Neural cell (in vitro differentiated cells): ENCODE measurements around the gene KLHL3. TPM values are rescaled to one million over a fixed set of nuclear protein-coding genes. Genes with fewer than 3 reads are reported as not detected.
A peak's percentile ranks its signal among the peaks of the same experiment; 100 is the strongest.
"Not testable (repeated sequence)": the region's sequence is repeated elsewhere in the genome, so short reads cannot be mapped to it uniquely, and the experiment has no call there.

Experiments
- H2AFZ ChIP-seq: fragments of 200-600, 300-800 bp; sonication (generic), shearing (Covaris generic); 2 replicates; pipeline ENCODE4 v1.6.0; 2014; ENCODE audit warnings: low read depth, mild to moderate bottlenecking, antibody characterized with exemption, low read length, moderate library complexity
- H3F3A ChIP-seq: fragments of 200-600 bp; shearing (Covaris generic); 2 replicates; pipeline ENCODE4 v1.6.1; 2016; ENCODE audit warnings: mild to moderate bottlenecking, moderate library complexity, mixed read lengths, antibody characterized with exemption, low read length; ENCODE audit not compliant: insufficient read depth, poor library complexity, severe bottlenecking
- H3K27ac ChIP-seq: fragments of 200-600, 300-800 bp; sonication (generic), shearing (Covaris generic); 2 replicates; pipeline ENCODE4 v1.5.1; 2014; ENCODE audit warnings: mild to moderate bottlenecking, low read length, moderate library complexity
- H3K27me3 ChIP-seq: fragments of 300-800, 200-600 bp; sonication (generic), shearing (Covaris generic); 2 replicates; pipeline ENCODE4 v1.6.0; 2014; ENCODE audit warnings: mild to moderate bottlenecking, low read depth, low read length, moderate library complexity; ENCODE audit not compliant: insufficient read depth
- H3K36me3 ChIP-seq: fragments of 300-800, 200-600 bp; sonication (generic), shearing (Covaris generic); 2 replicates; pipeline ENCODE4 v1.5.1; 2014; ENCODE audit warnings: mild to moderate bottlenecking, antibody characterized with exemption, low read length, moderate library complexity; ENCODE audit not compliant: insufficient read depth
- H3K4me2 ChIP-seq: fragments of 300-800, 200-600 bp; sonication (generic), shearing (Covaris generic); 2 replicates; pipeline ENCODE4 v1.6.0; 2014; ENCODE audit warnings: mild to moderate bottlenecking, low read length
- H3K4me3 ChIP-seq: fragments of 300-800, 200-600 bp; sonication (generic), shearing (Covaris generic); 2 replicates; pipeline ENCODE4 v1.5.1; 2014; ENCODE audit warnings: mild to moderate bottlenecking, low read length, moderate library complexity
- H3K79me2 ChIP-seq: fragments of 200-600 bp; shearing (Covaris generic); replicated peaks from 2 replicates; pipeline ENCODE4 v1.6.0; 2014; ENCODE audit warnings: mild to moderate bottlenecking, low read length, moderate library complexity; ENCODE audit not compliant: insufficient read depth
- H3K9ac ChIP-seq: fragments of 300-800, 200-600 bp; sonication (generic), shearing (Covaris generic); 2 replicates; pipeline ENCODE4 v1.6.1; 2016; ENCODE audit warnings: mild to moderate bottlenecking, low read length, mixed read lengths
- H3K9me2 ChIP-seq: fragments of 200-600 bp; shearing (Covaris generic); 2 replicates; pipeline ENCODE4 v1.6.1; 2016; ENCODE audit warnings: mild to moderate bottlenecking, low read length, mixed read lengths; ENCODE audit not compliant: insufficient read depth
- H3K9me3 ChIP-seq: fragments of 200-600, 300-800 bp; sonication (generic), shearing (Covaris generic); 2 replicates; pipeline ENCODE4 v1.6.1; 2016; ENCODE audit warnings: mild to moderate bottlenecking, mixed run types, low read length, moderate library complexity, mixed read lengths
- H4K20me1 ChIP-seq: fragments of 200-600 bp; shearing (Covaris generic); 2 replicates; pipeline ENCODE4 v1.6.1; 2016; ENCODE audit warnings: mild to moderate bottlenecking, mixed run types; ENCODE audit not compliant: insufficient read depth
- EP300 ChIP-seq: fragments of 450-650 bp; conservative IDR thresholded peaks from 2 replicates; pipeline ENCODE4 v1.6.1; 2014; ENCODE audit warnings: antibody characterized with exemption, mild to moderate bottlenecking, moderate library complexity; ENCODE audit not compliant: poor library complexity, severe bottlenecking
- EZH2 ChIP-seq: fragments of 200-600, 300-800 bp; shearing (Covaris generic), sonication (generic); IDR thresholded peaks from 2 replicates; pipeline ENCODE4 v1.6.1; 2014; ENCODE audit warnings: antibody characterized with exemption, low read length, borderline replicate concordance, mild to moderate bottlenecking; ENCODE audit not compliant: insufficient read depth, poor library complexity, severe bottlenecking
- MXI1 ChIP-seq: fragments of 450-650 bp; conservative IDR thresholded peaks from 2 replicates; pipeline ENCODE4 v1.6.1; 2014; ENCODE audit warnings: antibody characterized with exemption, mild to moderate bottlenecking; ENCODE audit not compliant: poor library complexity, severe bottlenecking
- POLR2AphosphoS5 ChIP-seq: IDR thresholded peaks from 2 replicates; pipeline ENCODE4 v1.6.1; 2012
- RAD21 ChIP-seq: fragments of 450-650 bp; conservative IDR thresholded peaks from 2 replicates; pipeline ENCODE4 v1.6.1; 2014; ENCODE audit warnings: antibody characterized with exemption, mild to moderate bottlenecking, moderate library complexity
- SMC3 ChIP-seq: fragments of 450-650 bp; conservative IDR thresholded peaks from 2 replicates; pipeline ENCODE4 v1.6.1; 2014; ENCODE audit warnings: antibody characterized with exemption, mild to moderate bottlenecking, moderate library complexity; ENCODE audit not compliant: poor library complexity
- TAF1 ChIP-seq: IDR thresholded peaks from 2 replicates; pipeline ENCODE4 v1.6.1; 2012; ENCODE audit warnings: low read depth
- polyA plus RNA-seq: library from polyadenylated mRNA; depleted of rRNA; stranded (reverse); fragments of >200 nt; gene quantifications from 2 replicates; pipeline ENCODE4 v1.2.3, GENCODE V29; 2014
- TF ChIP-seq, protein P1 (sequence below): IDR thresholded peaks from 2 replicates; pipeline ENCODE4 v1.6.1; 2012; ENCODE audit warnings: borderline replicate concordance
- TF ChIP-seq, protein P2 (sequence below): fragments of 450-650 bp; IDR thresholded peaks from 2 replicates; pipeline ENCODE4 v1.5.1; 2014; ENCODE audit warnings: antibody characterized with exemption, mild to moderate bottlenecking, moderate library complexity; ENCODE audit not compliant: poor library complexity, severe bottlenecking

The KLHL3 gene
- polyA plus RNA-seq, 1 donor from 2014 or later = 12.9 TPM

DNA sequence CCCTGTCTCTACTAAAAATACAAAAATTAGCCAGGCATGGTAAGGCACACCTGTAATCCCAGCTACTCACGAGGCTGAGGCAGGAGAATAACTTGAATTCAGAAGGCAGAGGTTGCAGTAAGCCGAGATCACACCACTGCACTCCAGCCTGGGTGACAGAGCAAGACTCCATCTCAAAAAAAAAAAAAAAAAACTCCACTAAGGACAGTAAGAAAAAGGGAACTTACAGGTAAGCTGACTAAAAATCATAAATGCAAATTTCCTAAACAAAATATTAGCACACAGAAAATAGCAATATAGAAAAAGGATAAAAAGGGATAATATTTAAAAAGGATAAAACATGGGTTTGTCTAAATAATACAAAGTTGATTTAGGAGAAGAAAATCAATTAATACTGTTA lies 46.2 kb upstream of the KLHL3 start:
- H3K9me3 ChIP-seq = no peaks in the 10 kb centered on the region
- H2AFZ ChIP-seq = no peak overlapping the region
- no peaks in the 10 kb centered on the region for H4K20me1 ChIP-seq
- no peaks in the 10 kb centered on the region for H3K36me3 ChIP-seq
- no peak overlapping the region for H3K4me3 ChIP-seq
- H3K9ac ChIP-seq = no peak overlapping the region
- H3K27me3 ChIP-seq = no peaks in the 10 kb centered on the region
- TF ChIP-seq, protein P1, sequence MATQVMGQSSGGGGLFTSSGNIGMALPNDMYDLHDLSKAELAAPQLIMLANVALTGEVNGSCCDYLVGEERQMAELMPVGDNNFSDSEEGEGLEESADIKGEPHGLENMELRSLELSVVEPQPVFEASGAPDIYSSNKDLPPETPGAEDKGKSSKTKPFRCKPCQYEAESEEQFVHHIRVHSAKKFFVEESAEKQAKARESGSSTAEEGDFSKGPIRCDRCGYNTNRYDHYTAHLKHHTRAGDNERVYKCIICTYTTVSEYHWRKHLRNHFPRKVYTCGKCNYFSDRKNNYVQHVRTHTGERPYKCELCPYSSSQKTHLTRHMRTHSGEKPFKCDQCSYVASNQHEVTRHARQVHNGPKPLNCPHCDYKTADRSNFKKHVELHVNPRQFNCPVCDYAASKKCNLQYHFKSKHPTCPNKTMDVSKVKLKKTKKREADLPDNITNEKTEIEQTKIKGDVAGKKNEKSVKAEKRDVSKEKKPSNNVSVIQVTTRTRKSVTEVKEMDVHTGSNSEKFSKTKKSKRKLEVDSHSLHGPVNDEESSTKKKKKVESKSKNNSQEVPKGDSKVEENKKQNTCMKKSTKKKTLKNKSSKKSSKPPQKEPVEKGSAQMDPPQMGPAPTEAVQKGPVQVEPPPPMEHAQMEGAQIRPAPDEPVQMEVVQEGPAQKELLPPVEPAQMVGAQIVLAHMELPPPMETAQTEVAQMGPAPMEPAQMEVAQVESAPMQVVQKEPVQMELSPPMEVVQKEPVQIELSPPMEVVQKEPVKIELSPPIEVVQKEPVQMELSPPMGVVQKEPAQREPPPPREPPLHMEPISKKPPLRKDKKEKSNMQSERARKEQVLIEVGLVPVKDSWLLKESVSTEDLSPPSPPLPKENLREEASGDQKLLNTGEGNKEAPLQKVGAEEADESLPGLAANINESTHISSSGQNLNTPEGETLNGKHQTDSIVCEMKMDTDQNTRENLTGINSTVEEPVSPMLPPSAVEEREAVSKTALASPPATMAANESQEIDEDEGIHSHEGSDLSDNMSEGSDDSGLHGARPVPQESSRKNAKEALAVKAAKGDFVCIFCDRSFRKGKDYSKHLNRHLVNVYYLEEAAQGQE = no peak
- TF ChIP-seq POLR2AphosphoS5 = no peak
- no peak for TF ChIP-seq SMC3
- TF ChIP-seq, protein P2, sequence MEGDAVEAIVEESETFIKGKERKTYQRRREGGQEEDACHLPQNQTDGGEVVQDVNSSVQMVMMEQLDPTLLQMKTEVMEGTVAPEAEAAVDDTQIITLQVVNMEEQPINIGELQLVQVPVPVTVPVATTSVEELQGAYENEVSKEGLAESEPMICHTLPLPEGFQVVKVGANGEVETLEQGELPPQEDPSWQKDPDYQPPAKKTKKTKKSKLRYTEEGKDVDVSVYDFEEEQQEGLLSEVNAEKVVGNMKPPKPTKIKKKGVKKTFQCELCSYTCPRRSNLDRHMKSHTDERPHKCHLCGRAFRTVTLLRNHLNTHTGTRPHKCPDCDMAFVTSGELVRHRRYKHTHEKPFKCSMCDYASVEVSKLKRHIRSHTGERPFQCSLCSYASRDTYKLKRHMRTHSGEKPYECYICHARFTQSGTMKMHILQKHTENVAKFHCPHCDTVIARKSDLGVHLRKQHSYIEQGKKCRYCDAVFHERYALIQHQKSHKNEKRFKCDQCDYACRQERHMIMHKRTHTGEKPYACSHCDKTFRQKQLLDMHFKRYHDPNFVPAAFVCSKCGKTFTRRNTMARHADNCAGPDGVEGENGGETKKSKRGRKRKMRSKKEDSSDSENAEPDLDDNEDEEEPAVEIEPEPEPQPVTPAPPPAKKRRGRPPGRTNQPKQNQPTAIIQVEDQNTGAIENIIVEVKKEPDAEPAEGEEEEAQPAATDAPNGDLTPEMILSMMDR = no peak
- no peaks in the 10 kb centered on the region for H3F3A ChIP-seq
- H3K9me2 ChIP-seq = no peaks in the 10 kb centered on the region
- H3K27ac ChIP-seq = no peak overlapping the region
- no peaks in the 10 kb centered on the region for H3K79me2 ChIP-seq
- H3K4me2 ChIP-seq = no peak overlapping the region

DNA sequence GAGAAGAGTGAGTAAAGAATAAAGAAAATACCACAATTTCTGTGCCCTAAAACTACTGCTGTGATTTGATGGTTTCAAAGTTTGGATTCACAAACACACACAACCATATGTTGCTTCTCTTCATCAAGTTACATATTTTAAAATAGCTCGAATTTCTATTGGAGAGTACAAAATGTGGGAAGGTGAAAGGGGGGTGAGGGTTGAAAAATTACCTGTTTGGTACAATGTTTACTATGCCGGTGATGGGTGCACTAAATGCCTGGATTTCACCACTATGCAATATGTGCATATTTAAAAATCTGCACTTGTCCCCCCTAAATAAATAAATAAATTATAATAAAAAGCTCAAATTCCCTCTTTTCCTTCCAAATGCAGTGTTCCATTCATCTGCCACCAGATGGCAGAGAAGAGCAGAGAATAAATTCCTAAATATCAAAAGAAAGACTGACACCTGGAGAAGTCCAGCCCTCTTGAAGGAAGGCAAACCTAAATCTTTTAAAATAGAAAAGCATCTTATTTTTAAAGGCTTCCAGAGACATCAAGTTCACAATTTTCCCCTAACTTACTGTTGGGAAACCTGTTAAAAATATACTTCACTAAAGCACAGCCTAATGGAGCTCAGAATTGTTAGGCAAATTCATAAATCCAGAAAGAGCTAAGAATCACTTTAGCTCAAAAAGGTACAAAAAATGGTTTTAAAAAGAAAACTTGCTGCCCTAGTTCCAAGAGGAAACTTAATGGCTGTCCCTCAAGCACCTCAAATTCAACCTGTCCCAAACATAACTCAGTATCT lies 43.1 kb upstream of the KLHL3 start:
- Histone ChIP-seq H3K36me3 (no peaks in the 10 kb centered on the region), H3K9me2 (no peaks in the 10 kb centered on the region), H3K9ac (no peak overlapping the region), H3K27me3 (no peaks in the 10 kb centered on the region), H2AFZ (no peak overlapping the region), H3K9me3 (no peaks in the 10 kb centered on the region), H3K4me3 (no peak overlapping the region), H3K27ac (no peak overlapping the region), H3K79me2 (no peaks in the 10 kb centered on the region), H3K4me2 (no peak overlapping the region), H3F3A (no peaks in the 10 kb centered on the region), H4K20me1 (no peaks in the 10 kb centered on the region)
- TF ChIP-seq MXI1 (no peak), EP300 (no peak), RAD21 (peak; percentile 69), POLR2AphosphoS5 (no peak), SMC3 (peak; percentile 81), EZH2 (no peak), TAF1 (no peak)
- TF ChIP-seq, protein P1 = no peak
- TF ChIP-seq, protein P2 = peak; percentile 73

DNA sequence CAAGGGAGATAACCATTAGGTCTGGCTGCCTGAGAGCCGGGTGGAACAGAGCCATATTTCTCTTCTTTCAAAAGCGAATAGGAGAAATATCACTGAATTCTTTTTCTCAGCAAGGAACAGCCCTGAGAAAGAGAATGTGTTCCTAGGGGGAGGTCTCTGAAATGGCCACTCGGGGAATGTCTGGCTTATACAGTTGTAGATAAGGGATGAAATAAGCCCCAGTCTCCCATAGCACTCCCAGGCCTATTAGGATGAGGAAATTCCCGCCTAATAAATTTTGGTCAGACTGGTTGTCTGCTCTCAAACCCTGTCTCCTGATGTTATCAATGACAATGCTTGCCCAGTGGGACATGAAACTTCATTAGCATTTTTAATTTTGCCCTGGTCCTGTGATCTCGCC lies 32.0 kb upstream of the KLHL3 start:
- not testable (repeated sequence) for H4K20me1 ChIP-seq, H3K36me3 ChIP-seq, H3K27me3 ChIP-seq, H3K9ac ChIP-seq, H3K27ac ChIP-seq, H3K79me2 ChIP-seq, H3K4me2 ChIP-seq, H3K9me2 ChIP-seq, H3K4me3 ChIP-seq, H3F3A ChIP-seq, H2AFZ ChIP-seq, H3K9me3 ChIP-seq
